Measurements from ENCODE around the gene RNF182.
"Not testable (repeated sequence)": the region's sequence is repeated elsewhere in the genome, so short reads cannot be mapped to it uniquely, and the experiment has no call there.

- not testable (repeated sequence) for TF ChIP-seq POLR2A, CTCF, POLR2AphosphoS5 (IDR thresholded peaks at IDR 0.05)
Measured at GRCh38 chr6:13935881-13936261, 11.1 kb downstream of the RNF182 start.

Data from prostate gland (tissue), 2 donors.